ENCODE measurements around the gene RBFOX2.

GRCh38 chr22:35695202-35695601 lies 333.4 kb downstream of the RBFOX2 start:
- TF ChIP-seq, protein P1, sequence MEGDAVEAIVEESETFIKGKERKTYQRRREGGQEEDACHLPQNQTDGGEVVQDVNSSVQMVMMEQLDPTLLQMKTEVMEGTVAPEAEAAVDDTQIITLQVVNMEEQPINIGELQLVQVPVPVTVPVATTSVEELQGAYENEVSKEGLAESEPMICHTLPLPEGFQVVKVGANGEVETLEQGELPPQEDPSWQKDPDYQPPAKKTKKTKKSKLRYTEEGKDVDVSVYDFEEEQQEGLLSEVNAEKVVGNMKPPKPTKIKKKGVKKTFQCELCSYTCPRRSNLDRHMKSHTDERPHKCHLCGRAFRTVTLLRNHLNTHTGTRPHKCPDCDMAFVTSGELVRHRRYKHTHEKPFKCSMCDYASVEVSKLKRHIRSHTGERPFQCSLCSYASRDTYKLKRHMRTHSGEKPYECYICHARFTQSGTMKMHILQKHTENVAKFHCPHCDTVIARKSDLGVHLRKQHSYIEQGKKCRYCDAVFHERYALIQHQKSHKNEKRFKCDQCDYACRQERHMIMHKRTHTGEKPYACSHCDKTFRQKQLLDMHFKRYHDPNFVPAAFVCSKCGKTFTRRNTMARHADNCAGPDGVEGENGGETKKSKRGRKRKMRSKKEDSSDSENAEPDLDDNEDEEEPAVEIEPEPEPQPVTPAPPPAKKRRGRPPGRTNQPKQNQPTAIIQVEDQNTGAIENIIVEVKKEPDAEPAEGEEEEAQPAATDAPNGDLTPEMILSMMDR (IDR thresholded peaks at IDR 0.05; ENCODE audit: low read length): no peak
- no peak for TF ChIP-seq EZH2 (IDR thresholded peaks at IDR 0.05; ENCODE audit: borderline replicate concordance, low read length)

All from OCI-LY1 (cell line).